ENCODE data around the gene DDX24. TPM values are rescaled to one million over a fixed set of nuclear protein-coding genes. Genes with fewer than 3 reads are reported as not detected.

DDX24 gene
- total RNA-seq, 1 experiment from 2014 or later, result 217 TPM

- Histone ChIP-seq H3K9ac (ENCODE audit: low read length) (no peak overlapping the region), H3K36me3 (ENCODE audit: insufficient read depth, low read length) (no peaks in the 10 kb centered on the region), H3K27me3 (ENCODE audit: low read length) (no peaks in the 10 kb centered on the region), H3K79me2 (ENCODE audit: low read length) (no peaks in the 10 kb centered on the region), H3K9me3 (ENCODE audit: low read length) (no peaks in the 10 kb centered on the region), H3K27ac (ENCODE audit: low read length) (no peak overlapping the region), H3K4me1 (ENCODE audit: low read length) (no peaks in the 10 kb centered on the region), H3K9me2 (replicated peaks; ENCODE audit: insufficient read depth, low read length) (no peaks in the 10 kb centered on the region), H4K20me1 (ENCODE audit: insufficient read depth, low read depth, low read length) (0 out of 2 replicates have a peak, but pooled peaks cover 4% of the 10 kb centered on the region), H3K4me2 (ENCODE audit: low read depth, low read length, poor library complexity, severe bottlenecking) (no peak overlapping the region), H2AFZ (ENCODE audit: low read length) (no peak overlapping the region), H3K4me3 (ENCODE audit: low read length) (no peak overlapping the region)
- peak; percentile 83 for DNase-seq
Measured at GRCh38 chr14:94005324-94006073, 75.5 kb downstream of the DDX24 start.

- H3K27me3 ChIP-seq (ENCODE audit: low read length), result no peaks in the 10 kb centered on the region
- no peak overlapping the region for H3K4me3 ChIP-seq (ENCODE audit: low read length)
- no peaks in the 10 kb centered on the region for H3K9me2 ChIP-seq (replicated peaks; ENCODE audit: insufficient read depth, low read length)
- H3K27ac ChIP-seq (ENCODE audit: low read length), result no peak overlapping the region
- H2AFZ ChIP-seq (ENCODE audit: low read length), result no peak overlapping the region
- no peaks in the 10 kb centered on the region for H3K79me2 ChIP-seq (ENCODE audit: low read length)
- H3K4me1 ChIP-seq (ENCODE audit: low read length), result no peaks in the 10 kb centered on the region
- no peak overlapping the region for H3K4me2 ChIP-seq (ENCODE audit: low read depth, low read length, poor library complexity, severe bottlenecking)
- no peaks in the 10 kb centered on the region for H3K36me3 ChIP-seq (ENCODE audit: insufficient read depth, low read length)
- no peaks in the 10 kb centered on the region for H3K9me3 ChIP-seq (ENCODE audit: low read length)
- 0 out of 2 replicates have a peak, but pooled peaks cover 4% of the 10 kb centered on the region for H4K20me1 ChIP-seq (ENCODE audit: insufficient read depth, low read depth, low read length)
- no peak for DNase-seq
- no peak overlapping the region for H3K9ac ChIP-seq (ENCODE audit: low read length)
Measured at GRCh38 chr14:94004015-94004414, 77.0 kb downstream of the DDX24 start.

GRCh38 chr14:94003397-94003796 lies 77.6 kb downstream of the DDX24 start:
- H3K9me3 ChIP-seq (ENCODE audit: low read length), result no peaks in the 10 kb centered on the region
- H3K9me2 ChIP-seq (replicated peaks; ENCODE audit: insufficient read depth, low read length), result no peaks in the 10 kb centered on the region
- no peak overlapping the region for H3K4me3 ChIP-seq (ENCODE audit: low read length)
- no peak overlapping the region for H3K4me2 ChIP-seq (ENCODE audit: low read depth, low read length, poor library complexity, severe bottlenecking)
- no peak overlapping the region for H3K27ac ChIP-seq (ENCODE audit: low read length)
- no peaks in the 10 kb centered on the region for H3K36me3 ChIP-seq (ENCODE audit: insufficient read depth, low read length)
- H2AFZ ChIP-seq (ENCODE audit: low read length), result no peak overlapping the region
- peaks cover 4% of the 10 kb centered on the region; the same call in 1 of the 2 replicates for H4K20me1 ChIP-seq (ENCODE audit: insufficient read depth, low read depth, low read length)
- DNase-seq, result no peak
- no peak overlapping the region for H3K9ac ChIP-seq (ENCODE audit: low read length)
- no peaks in the 10 kb centered on the region for H3K79me2 ChIP-seq (ENCODE audit: low read length)
- H3K27me3 ChIP-seq (ENCODE audit: low read length), result no peaks in the 10 kb centered on the region
- H3K4me1 ChIP-seq (ENCODE audit: low read length), result no peaks in the 10 kb centered on the region

- Histone ChIP-seq H3K9ac (ENCODE audit: low read length) (no peak overlapping the region), H3K36me3 (ENCODE audit: insufficient read depth, low read length) (no peaks in the 10 kb centered on the region), H3K4me2 (ENCODE audit: low read depth, low read length, poor library complexity, severe bottlenecking) (no peak overlapping the region)
Measured at GRCh38 chr14:94001501-94002396, 79.3 kb downstream of the DDX24 start.

GRCh38 chr14:94001016-94001415 lies 80.0 kb downstream of the DDX24 start:
- no peaks in the 10 kb centered on the region for H3K27me3 ChIP-seq (ENCODE audit: low read length)
- H3K27ac ChIP-seq (ENCODE audit: low read length), result no peak overlapping the region
- H2AFZ ChIP-seq (ENCODE audit: low read length), result no peak overlapping the region
- H3K9me3 ChIP-seq (ENCODE audit: low read length), result no peaks in the 10 kb centered on the region
- H3K4me2 ChIP-seq (ENCODE audit: low read depth, low read length, poor library complexity, severe bottlenecking), result no peak overlapping the region
- DNase-seq, result no peak
- H3K36me3 ChIP-seq (ENCODE audit: insufficient read depth, low read length), result no peaks in the 10 kb centered on the region
- no peaks in the 10 kb centered on the region for H3K4me1 ChIP-seq (ENCODE audit: low read length)
- no peak overlapping the region for H3K9ac ChIP-seq (ENCODE audit: low read length)
- no peak overlapping the region for H3K4me3 ChIP-seq (ENCODE audit: low read length)
- H3K79me2 ChIP-seq (ENCODE audit: low read length), result no peaks in the 10 kb centered on the region
- H3K9me2 ChIP-seq (replicated peaks; ENCODE audit: insufficient read depth, low read length), result no peaks in the 10 kb centered on the region
- peaks cover 12% of the 10 kb centered on the region; the same call in 1 of the 2 replicates for H4K20me1 ChIP-seq (ENCODE audit: insufficient read depth, low read depth, low read length)

More at GRCh38 chr14:94001501-94002396, 79.3 kb downstream of the DDX24 start:
- Histone ChIP-seq H3K9me3 (ENCODE audit: low read length) (no peaks in the 10 kb centered on the region), H3K79me2 (ENCODE audit: low read length) (no peaks in the 10 kb centered on the region), H3K27ac (ENCODE audit: low read length) (no peak overlapping the region), H4K20me1 (ENCODE audit: insufficient read depth, low read depth, low read length) (peaks cover 12% of the 10 kb centered on the region; the same call in 1 of the 2 replicates), H2AFZ (ENCODE audit: low read length) (no peak overlapping the region), H3K27me3 (ENCODE audit: low read length) (no peaks in the 10 kb centered on the region), H3K4me1 (ENCODE audit: low read length) (no peaks in the 10 kb centered on the region), H3K4me3 (ENCODE audit: low read length) (no peak overlapping the region), H3K9me2 (replicated peaks; ENCODE audit: insufficient read depth, low read length) (no peaks in the 10 kb centered on the region)
- peak; percentile 88 for DNase-seq

- H3K36me3 ChIP-seq (ENCODE audit: insufficient read depth, low read length), result no peaks in the 10 kb centered on the region
- peaks cover 12% of the 10 kb centered on the region; the same call in 1 of the 2 replicates for H4K20me1 ChIP-seq (ENCODE audit: insufficient read depth, low read depth, low read length)
- H3K4me1 ChIP-seq (ENCODE audit: low read length), result no peaks in the 10 kb centered on the region
- H3K4me2 ChIP-seq (ENCODE audit: low read depth, low read length, poor library complexity, severe bottlenecking), result no peak overlapping the region
- no peak overlapping the region for H3K27ac ChIP-seq (ENCODE audit: low read length)
- no peaks in the 10 kb centered on the region for H3K79me2 ChIP-seq (ENCODE audit: low read length)
- H3K9me2 ChIP-seq (replicated peaks; ENCODE audit: insufficient read depth, low read length), result no peaks in the 10 kb centered on the region
- no peaks in the 10 kb centered on the region for H3K9me3 ChIP-seq (ENCODE audit: low read length)
- H2AFZ ChIP-seq (ENCODE audit: low read length), result no peak overlapping the region
- no peaks in the 10 kb centered on the region for H3K27me3 ChIP-seq (ENCODE audit: low read length)
- H3K9ac ChIP-seq (ENCODE audit: low read length), result no peak overlapping the region
- H3K4me3 ChIP-seq (ENCODE audit: low read length), result no peak overlapping the region
- no peak for DNase-seq
Measured at GRCh38 chr14:94000267-94000666, 80.7 kb downstream of the DDX24 start.

- no peak overlapping the region for H3K4me2 ChIP-seq (ENCODE audit: low read depth, low read length, poor library complexity, severe bottlenecking)
- H4K20me1 ChIP-seq (ENCODE audit: insufficient read depth, low read depth, low read length), result peaks cover 7% of the 10 kb centered on the region; the same call in 1 of the 2 replicates
- H3K9ac ChIP-seq (ENCODE audit: low read length), result no peak overlapping the region
- no peaks in the 10 kb centered on the region for H3K9me2 ChIP-seq (replicated peaks; ENCODE audit: insufficient read depth, low read length)
- no peaks in the 10 kb centered on the region for H3K27me3 ChIP-seq (ENCODE audit: low read length)
- no peak for DNase-seq
- H3K36me3 ChIP-seq (ENCODE audit: insufficient read depth, low read length), result no peaks in the 10 kb centered on the region
- no peak overlapping the region for H2AFZ ChIP-seq (ENCODE audit: low read length)
- H3K9me3 ChIP-seq (ENCODE audit: low read length), result no peaks in the 10 kb centered on the region
- no peak overlapping the region for H3K27ac ChIP-seq (ENCODE audit: low read length)
- no peak overlapping the region for H3K4me3 ChIP-seq (ENCODE audit: low read length)
- no peaks in the 10 kb centered on the region for H3K79me2 ChIP-seq (ENCODE audit: low read length)
- H3K4me1 ChIP-seq (ENCODE audit: low read length), result no peaks in the 10 kb centered on the region
Measured at GRCh38 chr14:93999573-93999972, 81.4 kb downstream of the DDX24 start.

- no peak overlapping the region for H3K9ac ChIP-seq (ENCODE audit: low read length)
- H3K4me2 ChIP-seq (ENCODE audit: low read depth, low read length, poor library complexity, severe bottlenecking), result no peak overlapping the region
- H3K27ac ChIP-seq (ENCODE audit: low read length), result no peak overlapping the region
- no peak overlapping the region for H2AFZ ChIP-seq (ENCODE audit: low read length)
- no peaks in the 10 kb centered on the region for H3K27me3 ChIP-seq (ENCODE audit: low read length)
- no peaks in the 10 kb centered on the region for H3K9me2 ChIP-seq (replicated peaks; ENCODE audit: insufficient read depth, low read length)
- H3K4me3 ChIP-seq (ENCODE audit: low read length), result no peak overlapping the region
- DNase-seq, result no peak
- H3K4me1 ChIP-seq (ENCODE audit: low read length), result no peaks in the 10 kb centered on the region
- no peaks in the 10 kb centered on the region for H3K9me3 ChIP-seq (ENCODE audit: low read length)
- H4K20me1 ChIP-seq (ENCODE audit: insufficient read depth, low read depth, low read length), result peaks cover 7% of the 10 kb centered on the region; the same call in 1 of the 2 replicates
- no peaks in the 10 kb centered on the region for H3K79me2 ChIP-seq (ENCODE audit: low read length)
- no peaks in the 10 kb centered on the region for H3K36me3 ChIP-seq (ENCODE audit: insufficient read depth, low read length)
Measured at GRCh38 chr14:93998871-93999403, 82.1 kb downstream of the DDX24 start.

All from Karpas-422 (cell line).